Peyer's patch (tissue), 4 donors: Measurements from ENCODE around the gene ZMYND19. TPM values are rescaled to one million over a fixed set of nuclear protein-coding genes. Genes with fewer than 3 reads are reported as not detected.
"Not testable (repeated sequence)": the region's sequence is repeated elsewhere in the genome, so short reads cannot be mapped to it uniquely, and the experiment has no call there.

Source experiments
- DNase-seq, 3 donors: peaks; one replicate each; pipeline ENCODE4 v3.0.0-alpha.2; 2017 to 2019
- H3K27ac ChIP-seq, 4 donors: fragments of 200-600 bp; sonication (generic); one replicate each; pipeline ENCODE4 v1.5.1; 2016 to 2019
- H3K27me3 ChIP-seq, 2 donors: fragments of 200-600 bp; sonication (generic); one replicate each; pipeline ENCODE4 v1.5.1; 2019
- H3K36me3 ChIP-seq, 3 donors: fragments of 200-600 bp; sonication (generic); one replicate each; pipeline ENCODE4 v1.5.1; 2016 to 2019
- H3K4me1 ChIP-seq, 4 donors: fragments of 200-600 bp; sonication (generic); one replicate each; pipeline ENCODE4 v1.5.1; 2016 to 2019
- H3K4me3 ChIP-seq, 4 donors: fragments of 200-600 bp; sonication (generic); 1 replicate in 3 of 4; 2 replicates in 1 of 4; pipeline ENCODE4 v1.5.1; 2016 to 2019; ENCODE audit warnings: mild to moderate bottlenecking in 1 of 4
- H3K9me3 ChIP-seq, 4 donors: fragments of 200-600 bp; sonication (generic); one replicate each; pipeline ENCODE4 v1.5.1; 2016 to 2019; ENCODE audit warnings: mild to moderate bottlenecking in 1 of 4
- POLR2A ChIP-seq, 2 donors: fragments of 450-650 bp; IDR thresholded peaks; one replicate each; pipeline ENCODE4 v1.5.1; 2017; ENCODE audit warnings: antibody characterized with exemption in 2 of 2, mild to moderate bottlenecking in 2 of 2, moderate library complexity in 2 of 2
- small RNA-seq, 2 donors: library from RNA; depleted of rRNA; stranded (forward); fragments of <200 nt; gene quantifications; one replicate each; pipeline ENCODE3, GENCODE V24; 2016
- total RNA-seq, 4 donors: library from RNA; depleted of rRNA; stranded (reverse); fragments of >200 nt; gene quantifications; one replicate each; pipeline ENCODE4 v1.1.0, GENCODE V29; 2016
- TF ChIP-seq, protein P1 (sequence below), 6 experiments: fragments of 450-650 bp in 4 of 6; fragments of 200-600 bp in 2 of 6; sonication (generic) in 1 of 6; IDR thresholded peaks; one replicate each; pipeline ENCODE4 v1.5.1; 2017 to 2019; ENCODE audit warnings: antibody characterized with exemption in 6 of 6, mild to moderate bottlenecking in 3 of 6, moderate library complexity in 1 of 6

Gene ZMYND19
- total RNA-seq, 4 donors from 2014 or later = 8.8 to 16.8 (median 12.9) TPM

DNA sequence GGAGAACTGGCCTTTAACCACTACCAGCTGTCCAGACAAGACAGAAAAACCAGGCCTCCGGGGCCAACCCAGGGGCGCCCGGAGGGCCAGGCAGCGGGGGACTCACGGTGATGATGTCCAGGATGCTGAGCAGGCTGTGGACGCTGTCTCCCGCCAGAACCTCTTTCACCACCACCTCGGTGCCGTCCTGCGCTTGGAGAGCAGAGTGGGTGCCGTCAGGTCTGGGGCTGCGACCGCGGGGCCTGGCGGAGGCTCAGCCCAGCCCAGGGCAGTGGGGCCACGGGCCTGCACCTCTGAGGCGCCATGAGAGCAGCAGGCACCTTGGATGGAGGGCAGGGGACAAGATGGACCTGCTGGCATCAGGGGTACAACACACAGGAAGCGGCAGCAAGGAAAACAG, 49.8 kb downstream of the ZMYND19 start:
- DNase-seq = no peak
- H3K4me3 ChIP-seq = no peak overlapping the region
- no peaks in the 10 kb centered on the region for H3K9me3 ChIP-seq
- no peaks in the 10 kb centered on the region for H3K27me3 ChIP-seq
- no peak for TF ChIP-seq POLR2A (IDR thresholded peaks at IDR 0.05)
- TF ChIP-seq, protein P1, sequence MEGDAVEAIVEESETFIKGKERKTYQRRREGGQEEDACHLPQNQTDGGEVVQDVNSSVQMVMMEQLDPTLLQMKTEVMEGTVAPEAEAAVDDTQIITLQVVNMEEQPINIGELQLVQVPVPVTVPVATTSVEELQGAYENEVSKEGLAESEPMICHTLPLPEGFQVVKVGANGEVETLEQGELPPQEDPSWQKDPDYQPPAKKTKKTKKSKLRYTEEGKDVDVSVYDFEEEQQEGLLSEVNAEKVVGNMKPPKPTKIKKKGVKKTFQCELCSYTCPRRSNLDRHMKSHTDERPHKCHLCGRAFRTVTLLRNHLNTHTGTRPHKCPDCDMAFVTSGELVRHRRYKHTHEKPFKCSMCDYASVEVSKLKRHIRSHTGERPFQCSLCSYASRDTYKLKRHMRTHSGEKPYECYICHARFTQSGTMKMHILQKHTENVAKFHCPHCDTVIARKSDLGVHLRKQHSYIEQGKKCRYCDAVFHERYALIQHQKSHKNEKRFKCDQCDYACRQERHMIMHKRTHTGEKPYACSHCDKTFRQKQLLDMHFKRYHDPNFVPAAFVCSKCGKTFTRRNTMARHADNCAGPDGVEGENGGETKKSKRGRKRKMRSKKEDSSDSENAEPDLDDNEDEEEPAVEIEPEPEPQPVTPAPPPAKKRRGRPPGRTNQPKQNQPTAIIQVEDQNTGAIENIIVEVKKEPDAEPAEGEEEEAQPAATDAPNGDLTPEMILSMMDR (IDR thresholded peaks at IDR 0.05) = no peak
- H3K27ac ChIP-seq = no peak overlapping the region
- H3K36me3 ChIP-seq = peaks cover 0 to 34% (median 0%) of the 10 kb centered on the region in 3 donors
- no peaks in the 10 kb centered on the region for H3K4me1 ChIP-seq

GRCh38 chr9:137538058-137538457, 52.3 kb downstream of the ZMYND19 start:
- no peak overlapping the region for H3K27ac ChIP-seq
- TF ChIP-seq POLR2A (IDR thresholded peaks at IDR 0.05) = no peak
- TF ChIP-seq, protein P1 (IDR thresholded peaks at IDR 0.05) = no peak
- H3K4me3 ChIP-seq = no peak overlapping the region
- H3K9me3 ChIP-seq = no peaks in the 10 kb centered on the region
- no peaks in the 10 kb centered on the region for H3K27me3 ChIP-seq
- no peak for DNase-seq
- H3K36me3 ChIP-seq = peaks cover 0 to 31% (median 0%) of the 10 kb centered on the region in 3 donors
- H3K4me1 ChIP-seq = peaks cover 0 to 12% (median 3%) of the 10 kb centered on the region in 4 donors

DNA sequence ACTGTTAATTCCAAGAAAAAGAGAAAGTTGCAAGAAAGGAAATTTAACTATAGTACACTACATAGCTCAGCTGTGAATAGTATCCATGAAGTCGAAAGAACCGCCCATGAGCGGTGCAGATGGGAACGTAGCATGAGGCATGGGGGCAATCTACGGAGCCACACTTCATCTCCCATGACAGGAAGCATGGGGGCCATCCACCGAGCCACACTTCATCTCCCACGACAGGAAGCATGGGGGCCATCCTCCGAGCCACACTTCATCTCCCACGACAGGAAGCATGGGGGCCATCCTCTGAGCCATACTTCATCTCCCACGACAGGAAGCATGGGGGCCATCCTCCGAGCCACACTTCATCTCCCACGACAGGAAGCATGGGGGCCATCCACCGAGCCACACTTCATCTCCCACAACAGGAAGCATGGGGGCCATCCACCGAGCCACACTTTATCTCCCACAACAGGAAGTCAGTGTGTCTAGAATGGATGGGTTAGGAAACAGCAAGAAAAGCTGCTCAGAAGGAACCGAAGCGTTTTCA, 53.6 kb downstream of the ZMYND19 start:
- Histone ChIP-seq H3K36me3 (peaks cover 0 to 18% (median 0%) of the 10 kb centered on the region in 3 donors), H3K4me1 (peaks cover 0 to 12% (median 3%) of the 10 kb centered on the region in 4 donors)
- not testable (repeated sequence) for H3K27ac ChIP-seq, H3K27me3 ChIP-seq, H3K4me3 ChIP-seq, H3K9me3 ChIP-seq
- peak in 1 of 3 donors; percentile 24 for DNase-seq

- no peak overlapping the region for H3K27ac ChIP-seq
- DNase-seq = no peak
- H3K9me3 ChIP-seq = no peaks in the 10 kb centered on the region
- H3K36me3 ChIP-seq = peaks cover 0 to 7% (median 0%) of the 10 kb centered on the region in 3 donors
- H3K4me1 ChIP-seq = peaks cover 0 to 12% (median 3%) of the 10 kb centered on the region in 4 donors
- TF ChIP-seq, protein P1 (IDR thresholded peaks at IDR 0.05) = no peak
- no peak for TF ChIP-seq POLR2A (IDR thresholded peaks at IDR 0.05)
- H3K4me3 ChIP-seq = no peak overlapping the region
- no peaks in the 10 kb centered on the region for H3K27me3 ChIP-seq
Measured at GRCh38 chr9:137535120-137535428, 55.2 kb downstream of the ZMYND19 start.

- H3K27me3 ChIP-seq = no peaks in the 10 kb centered on the region
- DNase-seq = no peak
- peaks cover 0 to 12% (median 3%) of the 10 kb centered on the region in 4 donors for H3K4me1 ChIP-seq
- no peak overlapping the region for H3K4me3 ChIP-seq
- TF ChIP-seq POLR2A (IDR thresholded peaks at IDR 0.05) = no peak
- TF ChIP-seq, protein P1 (IDR thresholded peaks at IDR 0.05) = peak in 4 of 6 experiments; percentile 63 to 74 (median 64)
- no peaks in the 10 kb centered on the region for H3K9me3 ChIP-seq
- no peak overlapping the region for H3K27ac ChIP-seq
- peaks cover 0 to 3% (median 0%) of the 10 kb centered on the region in 3 donors for H3K36me3 ChIP-seq
Measured at GRCh38 chr9:137534256-137535119, 55.8 kb downstream of the ZMYND19 start.

DNA sequence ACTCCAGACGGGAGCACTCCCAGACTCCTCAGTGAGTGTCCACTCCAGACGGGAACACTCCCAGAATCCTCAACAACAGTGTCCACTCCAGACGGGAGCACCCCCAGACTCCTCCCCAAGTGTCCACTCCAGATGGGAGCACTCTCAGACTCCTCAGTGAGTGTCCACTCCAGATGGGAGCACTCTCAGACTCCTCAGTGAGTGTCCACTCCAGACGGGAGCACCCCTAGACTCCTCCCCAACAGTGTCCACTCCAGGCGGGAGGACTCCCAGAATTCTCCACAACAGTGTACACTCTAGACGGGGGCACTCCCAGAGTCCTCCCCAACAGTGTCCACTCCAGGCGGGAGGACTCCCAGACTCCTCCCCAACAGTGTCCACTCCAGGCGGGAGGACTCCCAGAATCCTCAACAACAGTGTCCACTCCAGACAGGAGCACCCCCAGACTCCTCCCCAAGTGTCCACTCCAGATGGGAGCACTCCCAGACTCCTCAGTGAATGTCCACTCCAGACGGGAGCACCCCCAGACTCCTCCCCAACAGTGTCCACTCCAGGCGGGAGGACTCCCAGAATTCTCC, 57.3 kb downstream of the ZMYND19 start:
- not testable (repeated sequence) for H3K36me3 ChIP-seq, DNase-seq, H3K27ac ChIP-seq, H3K9me3 ChIP-seq, H3K4me3 ChIP-seq, H3K27me3 ChIP-seq
- H3K4me1 ChIP-seq = peaks cover 0 to 12% (median 3%) of the 10 kb centered on the region in 4 donors

Small RNAs within 50 kb of the gene (small RNA-seq; reads per million reads assigned to genes)
- 0 reads per million in 2 donors for gene RF00017

Other genes with a start within 250 kb of the ZMYND19 start
- gene EXD3, start 167.3 kb downstream of the ZMYND19 start, total RNA-seq = 10 to 100 TPM; 38.7 to 82.4 (median 61.6) TPM
- gene NOXA1, start 167.1 kb downstream of the ZMYND19 start, total RNA-seq = 10 to 100 TPM; 28.2 to 37.3 (median 33.2) TPM
- 100 to 1,000 TPM in 2 of 4 donors, 10 to 100 TPM in 2; 26.4 to 143 (median 104) TPM for gene ENTPD8, start 149.2 kb downstream of the ZMYND19 start, total RNA-seq
- 100 to 1,000 TPM in 3 of 4 donors, 10 to 100 TPM in 1; 47.0 to 135 (median 117) TPM for gene NSMF, start 131.2 kb downstream of the ZMYND19 start, total RNA-seq
- 10 to 100 TPM; 11.4 to 48.6 (median 27.2) TPM for gene PNPLA7, start 40.1 kb downstream of the ZMYND19 start, total RNA-seq
- 10 to 100 TPM; 55.3 to 89.5 (median 84.8) TPM for gene MRPL41, start 38.6 kb downstream of the ZMYND19 start, total RNA-seq
- gene DPH7, start 11.6 kb downstream of the ZMYND19 start, total RNA-seq = 10 to 100 TPM; 21.9 to 52.5 (median 44.5) TPM
- gene ARRDC1, start 15.2 kb upstream of the ZMYND19 start, total RNA-seq = 100 to 1,000 TPM; 102 to 341 (median 175) TPM
- gene EHMT1, start 28.5 kb upstream of the ZMYND19 start, total RNA-seq = 100 to 1,000 TPM in 3 of 4 donors, 10 to 100 TPM in 1; 77.2 to 300 (median 161) TPM